Measurements from ENCODE around the gene PTPN21. TPM values are rescaled to one million over a fixed set of nuclear protein-coding genes. Genes with fewer than 3 reads are reported as not detected.

The PTPN21 gene
- total and polyA plus RNA-seq, 9 of the 15 experiments (the other 6 are each of a cell fraction or from before 2014, with no cell fraction given): 0.06 to 1.9 (median 0.94) TPM

DNA sequence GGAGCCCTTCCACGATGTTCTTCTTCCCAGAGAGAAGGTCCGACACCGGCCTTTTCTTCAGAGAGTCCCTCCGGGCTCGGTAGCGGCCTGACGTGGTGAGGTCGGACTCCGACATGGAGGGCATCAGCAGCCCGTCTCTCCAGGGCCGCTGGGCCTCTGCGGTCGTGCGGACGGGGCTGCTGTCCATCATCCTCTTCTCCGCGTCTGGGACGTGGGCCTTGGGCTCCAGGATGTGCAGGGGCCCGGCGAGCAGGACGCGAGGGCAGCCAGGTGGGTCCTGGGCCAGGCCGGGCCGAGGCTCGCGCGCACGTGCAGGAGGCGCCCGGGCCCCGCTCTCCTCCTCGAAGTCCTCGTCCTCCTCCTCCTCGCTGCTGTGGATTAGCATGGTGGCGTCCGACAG is 75.9 kb downstream of the PTPN21 start:
- ChIA-PET POLR2A (no interaction called here), CTCF (ENCODE audit: low intra/inter-chr PET ratio) (no interaction called here)
- no TSS peak for BruUV-seq (replicated peaks)
- WGBS (ENCODE audit: insufficient coverage, low coverage, missing lambda C conversion rate): 93% methylated on average over 3 of the region's 36 CpGs
- Histone ChIP-seq H3K9me3 (replicated peaks; ENCODE audit: control insufficient read depth, insufficient read depth, low read depth, low read length) (no peaks in the 10 kb centered on the region), H3K4me2 (ENCODE audit: insufficient read depth, low read length) (no peak overlapping the region), H3K27me3 (ENCODE audit: control insufficient read depth in 2 of 2, insufficient read depth in 2 of 2, low read length in 2 of 2) (no peaks in the 10 kb centered on the region), H3K4me1 (replicated peaks in 1 of 2; ENCODE audit: control insufficient read depth in 2 of 2, insufficient read depth in 2 of 2, low read length in 2 of 2) (no peaks in the 10 kb centered on the region), H3K4me3 (no peak overlapping the region), H2AFZ (ENCODE audit: low read depth, low read length) (no peak overlapping the region), H3K36me3 (ENCODE audit: control insufficient read depth, insufficient read depth, low read length) (no peaks in the 10 kb centered on the region), H3K27ac (ENCODE audit: extremely low read depth, low read depth, low read length) (no peak overlapping the region), H3K9ac (ENCODE audit: insufficient read depth in 1 of 2, low read depth in 2 of 2, low read length in 2 of 2) (no peak overlapping the region), H4K20me1 (replicated peaks; ENCODE audit: control insufficient read depth, insufficient read depth, low read length) (no peaks in the 10 kb centered on the region), H3K9me1 (ENCODE audit: control insufficient read depth, insufficient read depth, low read length) (no peaks in the 10 kb centered on the region), H3K79me2 (ENCODE audit: control insufficient read depth, insufficient read depth, low read length) (no peaks in the 10 kb centered on the region)
- FAIRE-seq: no peak
- no peak for TF ChIP-seq ZNF586 (CRISPR knock-in tag; conservative IDR thresholded peaks at IDR 0.05)
- no peak for TF ChIP-seq ELF1 (tag; IDR thresholded peaks at IDR 0.05)
- TF ChIP-seq, protein P1, sequence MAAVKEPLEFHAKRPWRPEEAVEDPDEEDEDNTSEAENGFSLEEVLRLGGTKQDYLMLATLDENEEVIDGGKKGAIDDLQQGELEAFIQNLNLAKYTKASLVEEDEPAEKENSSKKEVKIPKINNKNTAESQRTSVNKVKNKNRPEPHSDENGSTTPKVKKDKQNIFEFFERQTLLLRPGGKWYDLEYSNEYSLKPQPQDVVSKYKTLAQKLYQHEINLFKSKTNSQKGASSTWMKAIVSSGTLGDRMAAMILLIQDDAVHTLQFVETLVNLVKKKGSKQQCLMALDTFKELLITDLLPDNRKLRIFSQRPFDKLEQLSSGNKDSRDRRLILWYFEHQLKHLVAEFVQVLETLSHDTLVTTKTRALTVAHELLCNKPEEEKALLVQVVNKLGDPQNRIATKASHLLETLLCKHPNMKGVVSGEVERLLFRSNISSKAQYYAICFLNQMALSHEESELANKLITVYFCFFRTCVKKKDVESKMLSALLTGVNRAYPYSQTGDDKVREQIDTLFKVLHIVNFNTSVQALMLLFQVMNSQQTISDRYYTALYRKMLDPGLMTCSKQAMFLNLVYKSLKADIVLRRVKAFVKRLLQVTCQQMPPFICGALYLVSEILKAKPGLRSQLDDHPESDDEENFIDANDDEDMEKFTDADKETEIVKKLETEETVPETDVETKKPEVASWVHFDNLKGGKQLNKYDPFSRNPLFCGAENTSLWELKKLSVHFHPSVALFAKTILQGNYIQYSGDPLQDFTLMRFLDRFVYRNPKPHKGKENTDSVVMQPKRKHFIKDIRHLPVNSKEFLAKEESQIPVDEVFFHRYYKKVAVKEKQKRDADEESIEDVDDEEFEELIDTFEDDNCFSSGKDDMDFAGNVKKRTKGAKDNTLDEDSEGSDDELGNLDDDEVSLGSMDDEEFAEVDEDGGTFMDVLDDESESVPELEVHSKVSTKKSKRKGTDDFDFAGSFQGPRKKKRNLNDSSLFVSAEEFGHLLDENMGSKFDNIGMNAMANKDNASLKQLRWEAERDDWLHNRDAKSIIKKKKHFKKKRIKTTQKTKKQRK (IDR thresholded peaks at IDR 0.05; ENCODE audit: borderline replicate concordance, low read depth, low read length): no peak
- no peak for TF ChIP-seq KDM4B (IDR thresholded peaks at IDR 0.05; ENCODE audit: borderline replicate concordance in 2 of 2, low read depth in 1 of 2)
- intact Hi-C loops (cut with micrococcal nuclease): no loop called here
- in situ Hi-C loops (cut with MboI): loop anchor here (25.0 kb wide), 1 partner anchor 533 kb away; no protein-coding TSS in a partner anchor
- no peak for ATAC-seq
- DNase-seq (ENCODE audit: extremely low read depth in 1 of 4, low spot score in 3 of 4): no peak
